ENCODE data around the gene SIGMAR1.
A peak's percentile ranks its signal among the peaks of the same experiment; 100 is the strongest.

SIGMAR1 gene

DNA sequence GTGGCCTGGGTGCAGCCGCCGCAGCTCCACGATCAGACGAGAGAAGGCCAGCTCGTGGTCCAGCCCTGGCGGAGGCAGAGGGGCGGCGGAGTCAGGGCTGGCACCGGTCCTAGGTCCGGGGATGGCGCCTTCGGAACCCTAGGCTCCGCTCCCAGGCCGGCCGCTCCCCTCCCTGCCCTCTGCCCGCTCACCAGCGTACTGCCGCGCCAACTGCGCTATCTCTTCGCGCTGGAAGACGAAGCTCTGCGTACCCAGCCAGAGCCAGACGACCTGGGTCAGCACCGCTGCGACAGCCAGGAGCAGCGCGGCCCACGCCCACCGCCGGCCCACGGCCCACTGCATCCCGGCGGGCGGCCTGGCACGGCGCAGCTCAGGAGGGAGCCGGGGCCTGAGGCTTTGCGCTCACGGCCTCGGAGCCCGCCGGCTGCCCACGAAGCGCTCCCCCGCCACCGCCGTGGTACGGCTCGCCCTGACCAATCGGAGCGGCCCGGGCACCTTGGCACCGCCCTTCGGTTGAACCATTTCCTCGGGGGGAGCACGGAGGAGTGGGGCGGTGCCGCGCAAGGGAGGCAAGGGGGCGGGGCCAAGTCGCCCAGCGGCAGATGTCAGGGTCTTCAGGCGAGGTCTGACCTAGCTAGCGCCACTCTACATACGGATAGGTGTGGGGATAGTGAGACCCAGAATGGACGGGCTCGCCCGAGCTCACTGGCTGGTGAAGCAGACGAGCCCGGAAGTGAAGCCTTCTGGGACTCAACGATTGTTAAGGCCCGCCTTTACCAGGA is at the start of gene SIGMAR1:
Gene SIGMAR1 (minus strand): TSS at position 432 of the 782 bp plus-strand sequence. CDS start 90 bp downstream, at position 342.
- Histone ChIP-seq H3K79me2 (ENCODE audit: control insufficient read depth, insufficient read depth, low read length, unreplicated experiment) (peaks cover 23% of the 10 kb centered on the region), H3K27ac (ENCODE audit: low read depth, low read length) (peak within 1 kb of the TSS; percentile 2; the same call in 1 of the 2 replicates), H3K4me3 (ENCODE audit: low read depth, low read length) (peak within 1 kb of the TSS; percentile 98), H3K27me3 (ENCODE audit: insufficient read depth, low read length) (no peaks in the 10 kb centered on the region), H3K36me3 (ENCODE audit: insufficient read depth, low read length) (no peaks in the 10 kb centered on the region), H3K4me1 (ENCODE audit: control insufficient read depth, insufficient read depth, low read length, unreplicated experiment) (peaks cover 18% of the 10 kb centered on the region), H2AFZ (ENCODE audit: low read length, unreplicated experiment) (peak within 1 kb of the TSS; percentile 91)

- peaks cover 9% of the 10 kb centered on the region for H3K4me1 ChIP-seq (ENCODE audit: control insufficient read depth, insufficient read depth, low read length, unreplicated experiment)
- H3K79me2 ChIP-seq (ENCODE audit: control insufficient read depth, insufficient read depth, low read length, unreplicated experiment), result no peaks in the 10 kb centered on the region
- no peaks in the 10 kb centered on the region for H3K36me3 ChIP-seq (ENCODE audit: insufficient read depth, low read length)
- H3K4me3 ChIP-seq (ENCODE audit: low read depth, low read length), result no peak overlapping the region
- no peak overlapping the region for H3K27ac ChIP-seq (ENCODE audit: low read depth, low read length)
- no peaks in the 10 kb centered on the region for H3K27me3 ChIP-seq (ENCODE audit: insufficient read depth, low read length)
- H2AFZ ChIP-seq (ENCODE audit: low read length, unreplicated experiment), result no peak overlapping the region
Measured at GRCh38 chr9:34686732-34687131, 49.1 kb upstream of the SIGMAR1 start.

DNA sequence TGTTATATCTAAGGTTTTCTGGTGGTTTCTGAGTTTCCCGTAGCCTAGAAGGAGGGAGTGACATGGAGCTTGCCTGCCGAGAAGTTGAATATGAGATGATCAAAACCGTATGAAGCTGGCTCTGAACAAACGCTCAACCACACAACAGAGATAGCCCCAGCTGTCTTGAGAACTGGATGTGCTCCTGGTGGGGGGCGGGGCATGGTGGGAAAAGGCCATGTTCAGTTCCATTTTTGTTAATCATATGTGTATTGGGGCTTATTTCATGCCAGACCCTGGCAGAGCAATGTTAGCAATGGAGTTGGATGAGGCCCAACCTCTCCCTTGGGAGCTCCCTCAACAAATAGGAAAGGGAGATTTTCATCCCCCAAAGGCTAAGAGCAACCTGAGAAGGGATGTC is 48.6 kb upstream of the SIGMAR1 start:
- H3K27me3 ChIP-seq (ENCODE audit: insufficient read depth, low read length), result no peaks in the 10 kb centered on the region
- H3K4me3 ChIP-seq (ENCODE audit: low read depth, low read length), result no peak overlapping the region
- no peaks in the 10 kb centered on the region for H3K36me3 ChIP-seq (ENCODE audit: insufficient read depth, low read length)
- no peaks in the 10 kb centered on the region for H3K79me2 ChIP-seq (ENCODE audit: control insufficient read depth, insufficient read depth, low read length, unreplicated experiment)
- H3K27ac ChIP-seq (ENCODE audit: low read depth, low read length), result no peak overlapping the region
- peaks cover 9% of the 10 kb centered on the region for H3K4me1 ChIP-seq (ENCODE audit: control insufficient read depth, insufficient read depth, low read length, unreplicated experiment)
- H2AFZ ChIP-seq (ENCODE audit: low read length, unreplicated experiment), result no peak overlapping the region

- peaks cover 6% of the 10 kb centered on the region; the same call in 1 of the 2 replicates for H3K36me3 ChIP-seq (ENCODE audit: insufficient read depth, low read length)
- no peak overlapping the region for H3K4me3 ChIP-seq (ENCODE audit: low read depth, low read length)
- no peak overlapping the region for H2AFZ ChIP-seq (ENCODE audit: low read length, unreplicated experiment)
- H3K4me1 ChIP-seq (ENCODE audit: control insufficient read depth, insufficient read depth, low read length, unreplicated experiment), result peaks cover 9% of the 10 kb centered on the region
- no peaks in the 10 kb centered on the region for H3K79me2 ChIP-seq (ENCODE audit: control insufficient read depth, insufficient read depth, low read length, unreplicated experiment)
- no peak overlapping the region for H3K27ac ChIP-seq (ENCODE audit: low read depth, low read length)
- no peaks in the 10 kb centered on the region for H3K27me3 ChIP-seq (ENCODE audit: insufficient read depth, low read length)
Measured at GRCh38 chr9:34685591-34685990, 48.0 kb upstream of the SIGMAR1 start.

DNA sequence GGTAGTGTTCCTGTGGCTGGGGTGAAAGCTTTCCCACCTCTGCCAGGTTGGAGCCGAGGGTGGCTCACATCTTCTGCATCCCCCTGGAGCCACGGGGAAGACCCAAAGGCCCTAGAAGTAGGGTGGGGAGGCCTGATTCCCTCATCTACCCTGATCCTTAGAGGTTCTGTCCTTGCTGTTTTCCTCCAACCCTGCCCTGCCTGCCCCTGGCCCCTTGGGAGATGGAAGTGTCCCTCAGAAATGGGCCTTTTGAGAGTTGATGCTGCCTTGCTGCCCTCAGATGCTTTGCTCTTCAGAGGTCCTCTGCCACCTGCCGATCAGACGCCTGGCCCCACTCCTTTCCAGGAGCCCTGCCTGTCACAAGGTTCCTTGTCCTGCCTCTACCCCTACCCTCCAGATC is 47.2 kb upstream of the SIGMAR1 start:
- Histone ChIP-seq H3K27me3 (ENCODE audit: insufficient read depth, low read length) (no peaks in the 10 kb centered on the region), H3K27ac (ENCODE audit: low read depth, low read length) (no peak overlapping the region), H3K79me2 (ENCODE audit: control insufficient read depth, insufficient read depth, low read length, unreplicated experiment) (no peaks in the 10 kb centered on the region)

DNA sequence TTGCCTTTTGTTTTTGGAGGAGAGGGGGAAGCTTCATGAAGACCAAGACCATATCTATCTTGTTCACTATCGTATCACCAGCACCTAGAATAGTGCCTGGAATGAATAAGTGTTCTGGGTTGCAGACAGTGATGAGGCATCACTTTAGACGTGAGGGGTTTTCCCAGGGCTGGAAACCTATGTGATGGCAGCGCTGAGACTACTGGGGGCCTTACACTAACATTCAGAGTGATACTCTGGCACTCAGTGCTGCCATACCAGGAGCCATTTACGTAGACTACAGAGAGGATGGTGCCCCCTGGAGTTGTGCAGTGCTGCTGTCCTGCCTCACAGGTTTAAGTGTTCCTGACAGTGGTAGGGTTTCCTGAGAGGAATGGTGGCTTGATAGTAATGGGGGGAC is 46.6 kb upstream of the SIGMAR1 start:
- Histone ChIP-seq H3K27me3 (ENCODE audit: insufficient read depth, low read length) (no peaks in the 10 kb centered on the region), H3K79me2 (ENCODE audit: control insufficient read depth, insufficient read depth, low read length, unreplicated experiment) (no peaks in the 10 kb centered on the region), H3K27ac (ENCODE audit: low read depth, low read length) (no peak overlapping the region), H3K4me1 (ENCODE audit: control insufficient read depth, insufficient read depth, low read length, unreplicated experiment) (peaks cover 9% of the 10 kb centered on the region), H3K4me3 (ENCODE audit: low read depth, low read length) (no peak overlapping the region), H2AFZ (ENCODE audit: low read length, unreplicated experiment) (no peak overlapping the region), H3K36me3 (ENCODE audit: insufficient read depth, low read length) (peaks cover 6% of the 10 kb centered on the region; the same call in 1 of the 2 replicates)

More for the DNA sequence above, 47.2 kb upstream of the SIGMAR1 start:
- H3K4me1 ChIP-seq (ENCODE audit: control insufficient read depth, insufficient read depth, low read length, unreplicated experiment), result peaks cover 9% of the 10 kb centered on the region
- H3K36me3 ChIP-seq (ENCODE audit: insufficient read depth, low read length), result peaks cover 6% of the 10 kb centered on the region; the same call in 1 of the 2 replicates
- H2AFZ ChIP-seq (ENCODE audit: low read length, unreplicated experiment), result no peak overlapping the region
- H3K4me3 ChIP-seq (ENCODE audit: low read depth, low read length), result no peak overlapping the region

DNA sequence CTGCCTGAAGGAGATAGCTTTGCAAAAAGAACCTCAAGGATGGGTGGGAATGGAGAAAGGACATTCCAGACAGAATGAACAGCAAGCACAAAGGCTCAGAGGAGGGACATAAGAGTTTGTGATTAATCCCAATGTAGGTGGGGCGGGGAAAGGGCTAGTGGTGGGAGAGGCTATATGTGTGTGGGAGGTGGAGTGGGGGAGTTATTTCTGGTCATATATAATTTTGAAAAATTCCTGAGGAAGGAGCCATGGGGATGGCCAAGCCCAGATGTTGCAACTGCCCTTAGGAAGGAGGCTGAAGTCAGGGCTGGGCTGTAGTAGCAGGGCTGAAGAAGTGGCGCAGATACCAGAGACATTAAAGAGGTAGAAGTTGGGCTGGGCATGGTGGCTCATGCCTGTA is 38.3 kb upstream of the SIGMAR1 start:
- H3K27ac ChIP-seq (ENCODE audit: low read depth, low read length), result no peak overlapping the region
- no peaks in the 10 kb centered on the region for H3K79me2 ChIP-seq (ENCODE audit: control insufficient read depth, insufficient read depth, low read length, unreplicated experiment)
- no peaks in the 10 kb centered on the region for H3K27me3 ChIP-seq (ENCODE audit: insufficient read depth, low read length)
- no peaks in the 10 kb centered on the region for H3K4me1 ChIP-seq (ENCODE audit: control insufficient read depth, insufficient read depth, low read length, unreplicated experiment)
- H3K4me3 ChIP-seq (ENCODE audit: low read depth, low read length), result no peak overlapping the region
- peaks cover 2% of the 10 kb centered on the region; the same call in 1 of the 2 replicates for H3K36me3 ChIP-seq (ENCODE audit: insufficient read depth, low read length)
- no peak overlapping the region for H2AFZ ChIP-seq (ENCODE audit: low read length, unreplicated experiment)

DNA sequence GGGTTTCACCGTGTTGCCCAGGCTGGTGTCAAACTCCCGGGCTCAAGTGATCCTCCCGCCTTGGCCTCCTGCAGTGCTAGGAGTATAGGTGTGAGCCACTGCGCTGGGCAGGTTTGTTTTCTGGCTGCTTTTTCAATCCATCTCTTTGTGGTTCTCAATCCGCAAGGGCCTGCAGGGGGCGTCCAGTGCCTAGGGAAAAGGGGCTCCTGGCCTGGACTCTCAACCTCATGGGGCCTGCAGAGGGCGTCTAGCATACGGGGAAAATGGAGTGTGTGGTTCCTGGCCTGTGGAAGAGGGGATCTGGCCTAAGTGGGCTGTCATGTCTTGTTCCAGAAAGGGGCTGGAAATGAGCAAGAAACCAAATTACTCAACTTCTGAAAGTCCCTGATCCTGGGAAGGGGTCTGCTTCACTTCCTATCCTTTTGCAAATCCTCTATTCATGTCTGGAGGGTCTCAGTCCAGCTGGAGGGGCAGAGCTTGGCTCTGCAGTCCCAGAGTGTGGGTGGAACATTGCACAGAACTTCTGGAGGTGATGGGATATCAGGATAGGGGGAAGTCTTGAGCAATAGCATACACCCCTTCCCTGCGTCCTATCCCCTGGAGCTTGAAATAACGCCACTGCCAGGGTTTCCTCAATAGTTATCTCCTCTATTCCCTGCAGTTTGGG is 37.6 kb upstream of the SIGMAR1 start:
- Histone ChIP-seq H3K27ac (ENCODE audit: low read depth, low read length) (no peak overlapping the region), H3K4me1 (ENCODE audit: control insufficient read depth, insufficient read depth, low read length, unreplicated experiment) (no peaks in the 10 kb centered on the region), H2AFZ (ENCODE audit: low read length, unreplicated experiment) (no peak overlapping the region), H3K36me3 (ENCODE audit: insufficient read depth, low read length) (no peaks in the 10 kb centered on the region), H3K27me3 (ENCODE audit: insufficient read depth, low read length) (no peaks in the 10 kb centered on the region), H3K4me3 (ENCODE audit: low read depth, low read length) (no peak overlapping the region), H3K79me2 (ENCODE audit: control insufficient read depth, insufficient read depth, low read length, unreplicated experiment) (no peaks in the 10 kb centered on the region)

DNA sequence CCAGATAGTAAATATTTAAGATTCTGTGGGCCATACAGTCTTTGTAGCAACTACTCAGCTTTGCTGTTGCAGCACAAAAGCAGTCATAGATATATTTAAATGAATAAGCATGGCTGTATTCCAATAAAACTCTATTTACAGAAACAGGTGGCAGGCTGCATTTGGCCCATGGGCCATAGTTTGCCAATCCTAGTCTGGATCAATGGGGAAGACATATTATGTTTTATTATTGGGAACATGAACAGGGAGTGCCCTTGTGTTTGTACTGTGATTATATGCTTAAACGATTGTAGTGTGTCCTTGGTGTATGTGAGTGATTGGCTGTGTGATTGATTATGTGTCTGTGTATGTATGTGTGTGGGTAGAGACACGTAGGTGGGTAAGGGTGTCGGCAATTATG is 36.9 kb upstream of the SIGMAR1 start:
- no peaks in the 10 kb centered on the region for H3K4me1 ChIP-seq (ENCODE audit: control insufficient read depth, insufficient read depth, low read length, unreplicated experiment)
- H3K4me3 ChIP-seq (ENCODE audit: low read depth, low read length), result no peak overlapping the region
- no peaks in the 10 kb centered on the region for H3K27me3 ChIP-seq (ENCODE audit: insufficient read depth, low read length)
- no peak overlapping the region for H3K27ac ChIP-seq (ENCODE audit: low read depth, low read length)
- no peaks in the 10 kb centered on the region for H3K79me2 ChIP-seq (ENCODE audit: control insufficient read depth, insufficient read depth, low read length, unreplicated experiment)
- no peak overlapping the region for H2AFZ ChIP-seq (ENCODE audit: low read length, unreplicated experiment)
- H3K36me3 ChIP-seq (ENCODE audit: insufficient read depth, low read length), result peaks cover 3% of the 10 kb centered on the region; the same call in 1 of the 2 replicates

GRCh38 chr9:34671307-34671706 is 33.7 kb upstream of the SIGMAR1 start:
- Histone ChIP-seq H3K4me3 (ENCODE audit: low read depth, low read length) (no peak overlapping the region), H3K36me3 (ENCODE audit: insufficient read depth, low read length) (peaks cover 20% of the 10 kb centered on the region), H3K27ac (ENCODE audit: low read depth, low read length) (no peak overlapping the region), H3K27me3 (ENCODE audit: insufficient read depth, low read length) (no peaks in the 10 kb centered on the region), H3K4me1 (ENCODE audit: control insufficient read depth, insufficient read depth, low read length, unreplicated experiment) (peaks cover 6% of the 10 kb centered on the region), H3K79me2 (ENCODE audit: control insufficient read depth, insufficient read depth, low read length, unreplicated experiment) (peaks cover 18% of the 10 kb centered on the region), H2AFZ (ENCODE audit: low read length, unreplicated experiment) (no peak overlapping the region)
